GM12878 (cell line): ENCODE results near the gene LPAR5. TPM values are rescaled to one million over a fixed set of nuclear protein-coding genes. Genes with fewer than 3 reads are reported as not detected.

ENCODE experiments used
- ATAC-seq: fragments of 200-7000 bp; cut with Tn5 transposase; 3 replicates; pipeline ENCODE4 v1.9.1; 2020; ENCODE audit warnings: mild to moderate bottlenecking, moderate library complexity
- BruUV-seq: library from RNA; stranded (reverse); fragments of 400-500 nt; replicated peaks from 2 replicates; lab custom pipeline; 2021; lab: Mats Ljungman, UMichigan
- CTCF ChIA-PET: fragments of 300-600 bp; sonication (Branson Sonifier 250); formaldehyde crosslinking; extraction: SDS; loops from one replicate; lab custom pipeline; 2021; ENCODE audit warnings: inconsistent platforms; lab: Yijun Ruan, JAX
- POLR2A ChIA-PET: fragments of 350-600 bp; formaldehyde crosslinking; extraction: SDS; loops from one replicate; lab custom pipeline; 2021; ENCODE audit warnings: inconsistent platforms; lab: Charles Lee
- RAD21 ChIA-PET: fragments of 300-600 bp; sonication (Branson Sonifier 250); formaldehyde crosslinking; loops from one replicate; lab custom pipeline; 2023; ENCODE audit warnings: antibody characterized with exemption; ENCODE audit not compliant: unreplicated experiment; lab: Charles Lee
- SMC1A ChIA-PET: fragments of 300-600 bp; sonication (Branson Sonifier 250); formaldehyde crosslinking; loops from one replicate; lab custom pipeline; 2023; ENCODE audit not compliant: unreplicated experiment, uncharacterized antibody; lab: Charles Lee
- DNase-seq: peaks from one replicate; pipeline ENCODE4 v3.0.0-alpha.2; 2011; ENCODE audit warnings: low read depth, low spot score
- FAIRE-seq: peaks from 3 replicates; lab custom pipeline; 2011; peaks lifted over from hg19 to GRCh38; lab: Jason Lieb, UNC
- H2AFZ ChIP-seq: 2 replicates; pipeline ENCODE4 v1.6.0; 2011; ENCODE audit warnings: low read depth, low read length, control low read depth; ENCODE audit not compliant: control insufficient read depth
- H3K27ac ChIP-seq: 2 replicates; pipeline ENCODE4 v1.5.1; 2011; ENCODE audit warnings: control low read depth; ENCODE audit not compliant: control insufficient read depth, insufficient read depth
- H3K27me3 ChIP-seq, 2 experiments: replicated peaks in 1 of 2; 2 replicates each; pipeline versions ENCODE4 v1.6.0 to v1.6.1; 2011; ENCODE audit warnings: low read length in 1 of 2; ENCODE audit not compliant: control insufficient read depth in 2 of 2, insufficient read depth in 2 of 2
- H3K36me3 ChIP-seq, 2 experiments: 2 replicates each; pipeline ENCODE4 v1.5.1; 2011; ENCODE audit warnings: low read length in 1 of 2; ENCODE audit not compliant: control insufficient read depth in 2 of 2, insufficient read depth in 2 of 2
- H3K4me1 ChIP-seq: 2 replicates; pipeline ENCODE4 v1.6.1; 2011; ENCODE audit warnings: mild to moderate bottlenecking, low read length, moderate library complexity, mixed read lengths; ENCODE audit not compliant: control insufficient read depth, insufficient read depth
- H3K4me2 ChIP-seq: 2 replicates; pipeline ENCODE4 v1.6.0; 2011; ENCODE audit warnings: control low read depth; ENCODE audit not compliant: control insufficient read depth, insufficient read depth
- H3K4me3 ChIP-seq: fragments of 200-600 bp; sonication (generic); 2 replicates; pipeline ENCODE4 v1.5.1; 2016
- H3K79me2 ChIP-seq: 2 replicates; pipeline ENCODE4 v1.6.0; 2011; ENCODE audit warnings: low read length; ENCODE audit not compliant: control insufficient read depth, insufficient read depth
- H3K9ac ChIP-seq: 2 replicates; pipeline ENCODE4 v1.8.0; 2011; ENCODE audit warnings: low read length, control low read depth, mixed read lengths; ENCODE audit not compliant: control insufficient read depth, insufficient read depth
- H3K9me3 ChIP-seq: replicated peaks from 3 replicates; pipeline ENCODE4 v1.5.1; 2011; ENCODE audit warnings: mild to moderate bottlenecking, low read length; ENCODE audit not compliant: control insufficient read depth, insufficient read depth
- H4K20me1 ChIP-seq: 2 replicates; pipeline ENCODE4 v1.6.0; 2011; ENCODE audit not compliant: control insufficient read depth, insufficient read depth
- CTCF ChIP-seq, 3 experiments: IDR thresholded peaks in 2 of 3; conservative IDR thresholded peaks in 1 of 3; 2 replicates each; pipeline ENCODE4 v1.5.1; 2011; ENCODE audit warnings: low read depth in 3 of 3, low read length in 3 of 3, mild to moderate bottlenecking in 3 of 3, control low read depth in 2 of 3, moderate library complexity in 2 of 3, inconsistent platforms in 1 of 3, mixed read lengths in 1 of 3; ENCODE audit not compliant: control insufficient read depth in 2 of 3, insufficient read depth in 1 of 3; ENCODE audit errors: extremely low read depth in 1 of 3
- GATAD2B ChIP-seq: fragments of 450-650 bp; conservative IDR thresholded peaks from 2 replicates; pipeline ENCODE4 v1.6.1; 2017; ENCODE audit warnings: low read depth, mild to moderate bottlenecking, moderate library complexity
- MXI1 ChIP-seq: fragments of 150-350 bp; IDR thresholded peaks from 2 replicates; pipeline ENCODE4 v1.6.1; 2011; ENCODE audit warnings: low read depth, mild to moderate bottlenecking, inconsistent platforms, low read length, improper control_type of control experiment
- NFIC ChIP-seq: IDR thresholded peaks from 2 replicates; pipeline ENCODE4 v1.6.1; 2012; ENCODE audit warnings: low read depth, mild to moderate bottlenecking, inconsistent platforms, low read length, moderate library complexity
- RUNX3 ChIP-seq: IDR thresholded peaks from 2 replicates; pipeline ENCODE4 v1.6.1; 2012; ENCODE audit warnings: low read length, inconsistent platforms
- ZNF274 ChIP-seq: IDR thresholded peaks from one replicate; pipeline ENCODE4 v1.8.0; 2011; ENCODE audit not compliant: insufficient read length, insufficient read depth
- whole genome bisulfite sequencing: methylation state at CpG from one replicate; pipeline ENCODE4 v1.1.6; 2016; ENCODE audit warnings: low lambda C conversion rate; ENCODE audit not compliant: insufficient replicate concordance, insufficient coverage; ENCODE audit errors: missing lambda C conversion rate; 5-methylcytosine and 5-hydroxymethylcytosine counted together
- in situ Hi-C: fragments of 300-500 bp; cut with MboI; formaldehyde crosslinking; loops from 9 replicates; pipeline ENCODE4 v1.14.3; 2018; ENCODE audit warnings: mixed read lengths
- intact Hi-C: fragments of 100-400 bp; cut with micrococcal nuclease; formaldehyde crosslinking; loops from one replicate; pipeline ENCODE4 v1.14.2; 2022; ENCODE audit not compliant: unreplicated experiment
- polyA plus RNA-seq, 11 experiments: library from polyadenylated mRNA; depleted of rRNA in 4 of 11; unstranded in 6 of 11; stranded (reverse) in 5 of 11; fragments of >200 nt; fragmentation: Nextera tagmentation in 4 of 11; fragmentation: Illumina TruSeq in 1 of 11; extraction: Ambion mirVana in 4 of 11; extraction: Trizol in 1 of 11; gene quantifications; 1 replicate in 1 of 11; 2 replicates in 10 of 11; pipeline versions ENCODE4 v1.2.1 to v1.2.3, GENCODE V29; 2011 to 2016; ENCODE audit warnings: inconsistent platforms in 2 of 11, missing spikeins in 2 of 11, low read depth in 1 of 11
- total RNA-seq, 4 experiments: library from RNA; depleted of rRNA in 3 of 4; stranded (reverse); fragments of >200 nt in 3 of 4; fragmentation: Illumina TruSeq in 1 of 4; extraction: Trizol in 1 of 4; gene quantifications; 2 replicates each; pipeline versions ENCODE4 v1.2.1 to v1.2.3, GENCODE V29; 2013 to 2021

LPAR5 gene
- total and polyA plus RNA-seq, 10 of the 15 experiments (the other 5 are each of a cell fraction or from before 2014, with no cell fraction given): 1.3 to 7.9 (median 5.3) TPM

GRCh38 chr12:6639151-6639801 is 3.5 kb upstream of the LPAR5 start:
- in situ Hi-C loops: no loop called here
- RAD21 ChIA-PET: no interaction called here
- intact Hi-C loops: no loop called here
- peaks cover under 1% of the 10 kb centered on the region; the same call in 2 of the 3 replicates for H3K9me3 ChIP-seq
- no TSS peak for BruUV-seq
- H3K4me3 ChIP-seq: no peak overlapping the region
- H3K4me1 ChIP-seq: peaks cover 38% of the 10 kb centered on the region
- FAIRE-seq: no peak
- H2AFZ ChIP-seq: no peak overlapping the region
- CTCF ChIA-PET: interaction anchor here (1.4 kb wide), 1 partner anchor 45 kb away, joined by 4 read pairs; no protein-coding TSS in a partner anchor
- no peak for ATAC-seq
- TF ChIP-seq MXI1 (no peak), ZNF274 (no peak), RUNX3 (no peak), GATAD2B (no peak), CTCF (IDR thresholded peaks at IDR 0.05 in 2 of 3, conservative IDR thresholded peaks at IDR 0.05 in 1 of 3; ENCODE audit: control insufficient read depth in 2 of 3, extremely low read depth in 1 of 3, insufficient read depth in 1 of 3, low read depth in 3 of 3, low read length in 3 of 3) (no peak), NFIC (no peak)
- TF ChIP-seq, all 136 proteins: peak for 0
- POLR2A ChIA-PET: interaction anchor here (0.5 kb wide), 1 partner anchor 51 kb away, joined by 4 read pairs; no protein-coding TSS in a partner anchor
- WGBS: 57% methylated on average over 10 of the region's 11 CpGs
- Histone ChIP-seq H3K79me2 (no peaks in the 10 kb centered on the region; the same call in 1 of the 2 replicates), H3K4me2 (no peak overlapping the region), H3K9ac (no peak overlapping the region), H3K27me3 (no peaks in the 10 kb centered on the region), H3K27ac (no peak overlapping the region), H3K36me3 (no peaks in the 10 kb centered on the region), H4K20me1 (no peaks in the 10 kb centered on the region)
- no peak for DNase-seq
- SMC1A ChIA-PET: no interaction called here
